ENCODE data around the gene ARHGAP29. TPM values are rescaled to one million over a fixed set of nuclear protein-coding genes. Genes with fewer than 3 reads are reported as not detected.

ARHGAP29 gene
- total and polyA plus RNA-seq, 10 of the 15 experiments (the other 5 are each of a cell fraction or from before 2014, with no cell fraction given), result under 0.01 to 0.43 (median 0.10) TPM; not detected in 4

GRCh38 chr1:94272388-94272787, 35.0 kb upstream of the ARHGAP29 start:
- H3K4me3 ChIP-seq, result no peak overlapping the region
- SMC1A ChIA-PET (ENCODE audit: uncharacterized antibody, unreplicated experiment), result no interaction called here
- H3K4me2 ChIP-seq (ENCODE audit: control insufficient read depth, insufficient read depth), result no peak overlapping the region
- in situ Hi-C loops (cut with MboI) (no loop called here), intact Hi-C loops (cut with micrococcal nuclease; ENCODE audit: unreplicated experiment) (no loop called here)
- H4K20me1 ChIP-seq (ENCODE audit: control insufficient read depth, insufficient read depth), result no peaks in the 10 kb centered on the region
- no peaks in the 10 kb centered on the region for H3K36me3 ChIP-seq (ENCODE audit: control insufficient read depth in 2 of 2, insufficient read depth in 2 of 2, low read length in 1 of 2)
- H3K27ac ChIP-seq (ENCODE audit: control insufficient read depth, insufficient read depth), result no peak overlapping the region
- no peak overlapping the region for H3K9ac ChIP-seq (ENCODE audit: control insufficient read depth, insufficient read depth, low read length)
- peaks cover 0 to 2% of the 10 kb centered on the region in 2 experiments; a peak in 1 of 4 replicates for H3K27me3 ChIP-seq (replicated peaks in 1 of 2; ENCODE audit: control insufficient read depth in 2 of 2, insufficient read depth in 2 of 2, low read length in 1 of 2)
- CTCF ChIA-PET, result interaction anchor here (1.1 kb wide), 1 partner anchor 232 kb away, joined by 3 read pairs; no protein-coding TSS in a partner anchor
- no peaks in the 10 kb centered on the region for H3K79me2 ChIP-seq (ENCODE audit: control insufficient read depth, insufficient read depth, low read length)
- DNase-seq (ENCODE audit: low read depth, low spot score), result no peak
- no peak for FAIRE-seq
- POLR2A ChIA-PET, result no interaction called here
- H3K9me3 ChIP-seq (replicated peaks; ENCODE audit: control insufficient read depth, insufficient read depth, low read length), result no peaks in the 10 kb centered on the region
- BruUV-seq (replicated peaks), result no TSS peak
- no peak overlapping the region for H2AFZ ChIP-seq (ENCODE audit: control insufficient read depth, low read depth, low read length)
- 13% methylated on average over 1 of the region's 1 CpG for WGBS (ENCODE audit: insufficient coverage, insufficient replicate concordance, low lambda C conversion rate, missing lambda C conversion rate)
- TF ChIP-seq MTA3 (IDR thresholded peaks at IDR 0.05; ENCODE audit: borderline replicate concordance, low read length), result no peak
- TF ChIP-seq ZBED1 (IDR thresholded peaks at IDR 0.05; ENCODE audit: borderline replicate concordance), result no peak
- no peak for TF ChIP-seq CTCF (IDR thresholded peaks at IDR 0.05 in 2 of 3, conservative IDR thresholded peaks at IDR 0.05 in 1 of 3; ENCODE audit: control insufficient read depth in 2 of 3, extremely low read depth in 1 of 3, insufficient read depth in 1 of 3, low read depth in 3 of 3, low read length in 3 of 3)
- TF ChIP-seq KDM1A (IDR thresholded peaks at IDR 0.05; ENCODE audit: borderline replicate concordance), result no peak
- TF ChIP-seq NRF1 (conservative IDR thresholded peaks at IDR 0.05; ENCODE audit: low read depth, low read length), result no peak
- TF ChIP-seq CREM (IDR thresholded peaks at IDR 0.05; ENCODE audit: low read depth), result no peak
- TF ChIP-seq NFYB (IDR thresholded peaks at IDR 0.05; ENCODE audit: insufficient read depth, low read depth, low read length), result no peak
- TF ChIP-seq BCL3 (IDR thresholded peaks at IDR 0.05; ENCODE audit: borderline replicate concordance, insufficient read depth, low read depth, low read length, poor library complexity, severe bottlenecking), result no peak
- TF ChIP-seq MXI1 (IDR thresholded peaks at IDR 0.05; ENCODE audit: low read depth, low read length), result no peak
- TF ChIP-seq POU2F2 (IDR thresholded peaks at IDR 0.05; ENCODE audit: borderline replicate concordance, low read depth, low read length), result no peak
- TF ChIP-seq BCLAF1 (IDR thresholded peaks at IDR 0.05), result no peak
- H3K4me1 ChIP-seq (ENCODE audit: control insufficient read depth, insufficient read depth, low read length), result no peaks in the 10 kb centered on the region
- ATAC-seq, result no peak
- RAD21 ChIA-PET (ENCODE audit: unreplicated experiment), result no interaction called here

Data from GM12878 (cell line).